ENCODE data around the gene BUD31.
"Not testable (repeated sequence)": the region's sequence is repeated elsewhere in the genome, so short reads cannot be mapped to it uniquely, and the experiment has no call there.

Gene BUD31

DNA sequence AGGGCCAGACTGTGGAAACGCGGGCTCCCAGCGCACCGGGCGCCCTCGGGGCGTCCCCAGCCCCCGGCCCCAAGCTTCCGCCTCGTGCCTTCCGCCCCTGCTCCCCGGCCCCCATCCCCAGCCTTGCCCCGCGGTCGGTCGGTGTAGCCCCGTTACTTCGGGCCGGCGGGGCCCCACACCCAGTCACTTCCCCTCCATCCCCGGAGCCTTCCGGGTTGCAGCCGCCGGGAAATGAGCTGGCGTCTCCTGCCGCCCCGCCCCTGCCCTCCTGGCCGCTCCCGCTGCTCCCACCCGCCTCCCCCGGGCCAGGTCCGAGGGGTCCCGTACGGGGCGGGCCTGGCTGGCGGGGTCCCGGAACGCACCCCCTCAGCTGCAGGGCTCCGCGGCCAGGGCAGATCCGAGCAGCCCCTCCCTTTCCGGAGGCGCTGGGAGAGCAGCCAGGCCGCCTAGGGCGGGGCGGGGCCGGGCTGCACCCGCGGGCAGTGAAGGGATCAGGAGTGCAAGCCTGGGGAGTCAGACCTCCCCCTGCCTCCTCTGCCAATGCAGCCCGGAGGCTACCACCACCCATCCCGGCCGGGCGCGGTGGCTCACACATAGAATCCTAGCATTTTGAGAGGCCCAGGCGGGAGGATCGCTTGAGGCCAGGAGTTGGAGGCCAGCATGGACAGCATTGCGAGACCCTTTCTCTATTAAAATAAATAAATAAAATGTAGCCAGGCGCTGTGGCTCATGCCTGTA is 33.5 kb upstream of the BUD31 start:
- Mint-ChIP-seq H3K27ac (no peak overlapping the region), H3K36me3 (peaks cover 5% of the 10 kb centered on the region), H3K27me3 (no peaks in the 10 kb centered on the region), H3K9me3 (no peaks in the 10 kb centered on the region), H3K4me1 (peaks cover 41% of the 10 kb centered on the region), H3K4me3 (peak overlapping the region; percentile 76)

DNA sequence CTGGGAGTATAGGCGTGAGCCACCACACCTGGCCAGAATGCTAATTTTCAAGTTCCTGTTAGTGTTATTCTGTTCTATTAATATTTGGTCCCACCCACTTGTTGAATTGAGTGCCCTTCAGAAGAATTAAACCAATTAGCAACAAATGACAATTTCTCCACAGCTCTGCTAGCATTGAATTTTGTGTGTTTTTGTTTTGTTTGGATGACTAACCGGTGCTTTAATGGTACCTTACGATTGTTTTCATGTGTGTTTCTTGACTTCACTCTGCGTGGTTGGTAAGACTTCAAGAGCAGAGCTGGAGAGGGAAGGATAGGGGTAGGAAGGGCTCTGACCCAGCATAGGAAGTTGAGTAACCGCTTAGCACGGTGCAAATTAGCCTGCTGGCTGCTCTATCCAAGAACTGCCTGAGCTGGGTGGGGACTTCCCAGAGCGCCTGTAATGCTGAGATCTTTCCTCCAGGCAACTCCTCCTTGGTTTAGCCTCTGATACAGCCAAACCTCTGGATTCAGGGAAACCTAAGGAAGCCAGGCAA is 29.7 kb upstream of the BUD31 start:
- Mint-ChIP-seq H3K27me3 (no peaks in the 10 kb centered on the region), H3K4me3 (peak overlapping the region; percentile 77), H3K36me3 (peaks cover 7% of the 10 kb centered on the region), H3K4me1 (peaks cover 56% of the 10 kb centered on the region), H3K27ac (peak overlapping the region; percentile 92), H3K9me3 (no peaks in the 10 kb centered on the region)

DNA sequence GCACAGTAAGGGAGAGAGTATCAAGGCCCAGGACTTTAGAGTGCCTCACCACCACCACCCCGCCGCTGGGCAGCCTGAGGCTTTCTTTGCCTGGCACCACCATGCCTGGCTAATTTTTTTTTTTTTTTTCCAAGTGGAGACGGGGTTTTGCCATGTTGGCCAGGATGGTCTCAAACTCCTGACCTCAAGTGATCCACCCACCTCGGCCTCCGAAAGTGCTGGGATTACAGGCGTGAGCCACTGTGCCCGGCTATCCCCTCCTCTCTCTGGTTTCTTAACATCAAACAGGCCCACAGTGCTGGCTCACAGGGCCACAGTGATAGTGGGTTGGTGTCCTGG is 29.1 kb upstream of the BUD31 start:
- Mint-ChIP-seq H3K4me3 (peak overlapping the region; percentile 77), H3K27ac (peak overlapping the region; percentile 92), H3K4me1 (peaks cover 62% of the 10 kb centered on the region)
- not testable (repeated sequence) for H3K9me3 Mint-ChIP-seq, H3K36me3 Mint-ChIP-seq, H3K27me3 Mint-ChIP-seq

DNA sequence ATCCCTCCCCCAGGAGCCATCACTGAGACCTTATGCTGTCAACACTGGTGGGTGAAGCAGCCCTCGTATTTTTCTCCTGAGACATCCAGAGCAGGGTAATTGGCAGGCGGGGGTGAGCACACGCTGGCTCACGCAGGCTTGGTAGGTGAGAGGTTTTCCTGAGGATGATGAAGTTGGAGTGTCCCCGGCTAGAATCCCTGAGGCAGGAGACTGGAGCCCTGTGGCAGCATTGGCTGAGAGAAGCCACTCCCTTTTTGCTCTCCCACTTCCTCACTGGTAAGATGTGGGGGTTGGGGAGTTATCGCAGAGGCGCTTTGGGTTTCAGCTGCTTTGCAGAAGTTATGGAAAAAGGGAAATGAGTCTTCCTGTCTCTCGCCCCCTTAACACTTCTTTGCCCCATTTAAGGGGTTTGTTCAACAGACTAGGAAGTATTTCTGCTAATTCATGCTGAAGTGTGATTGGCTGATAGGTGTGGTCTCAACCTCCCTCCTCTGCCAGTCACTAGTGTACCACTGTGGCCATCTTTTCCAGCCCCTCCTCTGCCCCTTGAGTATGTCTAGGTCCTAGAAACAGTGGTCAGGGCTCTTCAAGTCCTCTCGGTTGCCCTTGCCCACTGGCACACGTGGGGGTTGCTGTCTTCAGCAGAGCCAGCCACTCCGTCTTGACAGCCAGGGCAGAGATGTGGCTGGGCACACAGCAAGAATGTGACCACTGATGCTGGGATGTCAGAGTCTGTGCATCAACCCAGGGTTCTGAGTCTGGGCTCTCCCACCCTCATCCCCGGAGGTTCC is 28.5 kb upstream of the BUD31 start:
- Mint-ChIP-seq H3K27ac (peak overlapping the region; percentile 92), H3K4me1 (peaks cover 62% of the 10 kb centered on the region), H3K4me3 (peak overlapping the region; percentile 77), H3K36me3 (peaks cover 7% of the 10 kb centered on the region), H3K9me3 (no peaks in the 10 kb centered on the region), H3K27me3 (no peaks in the 10 kb centered on the region)

DNA sequence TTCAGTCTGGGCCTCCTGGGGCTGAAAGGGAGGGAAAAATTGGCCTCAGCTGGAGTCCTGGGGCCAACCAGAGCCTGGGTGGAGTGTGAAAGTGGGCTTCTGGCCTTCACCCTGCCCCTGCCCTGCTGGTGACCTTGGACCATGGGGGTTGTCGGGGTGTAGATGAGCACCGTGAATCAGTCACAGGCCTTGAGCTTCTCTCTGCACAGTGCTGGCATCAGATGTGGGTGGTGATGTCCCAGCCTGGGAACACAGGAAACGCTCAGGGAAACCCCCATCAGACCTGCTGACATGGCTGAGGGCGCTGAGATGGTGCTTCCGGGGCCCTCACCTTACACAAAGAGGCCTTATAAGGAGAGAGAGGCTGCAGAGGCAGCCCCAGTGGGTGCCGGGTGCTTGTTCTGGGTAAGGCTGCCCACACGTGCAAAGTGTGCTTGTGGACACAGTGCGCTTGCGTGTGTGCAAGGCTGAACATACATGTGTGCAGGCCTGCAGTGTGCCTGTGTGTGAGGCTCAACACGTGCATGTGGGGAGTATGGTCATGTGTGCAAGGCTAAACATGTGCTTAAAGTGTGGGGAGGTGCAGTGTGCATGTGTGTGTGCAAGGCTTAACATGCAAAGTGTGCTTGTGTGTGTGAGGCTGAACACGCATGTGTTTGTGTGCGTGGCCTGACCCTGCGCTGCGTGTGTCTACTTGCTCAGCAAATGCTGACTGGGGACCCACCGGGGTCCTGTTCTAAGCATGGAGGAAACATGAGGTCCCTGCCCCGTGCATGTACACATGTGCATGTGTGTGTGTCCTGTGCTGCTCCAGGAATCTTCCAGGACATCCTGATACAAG is 27.7 kb upstream of the BUD31 start:
- H3K36me3 Mint-ChIP-seq = peaks cover 7% of the 10 kb centered on the region
- H3K4me3 Mint-ChIP-seq = peak overlapping the region; percentile 77
- H3K27ac Mint-ChIP-seq = peak overlapping the region; percentile 92
- H3K9me3 Mint-ChIP-seq = no peaks in the 10 kb centered on the region
- H3K4me1 Mint-ChIP-seq = peaks cover 61% of the 10 kb centered on the region
- no peaks in the 10 kb centered on the region for H3K27me3 Mint-ChIP-seq

DNA sequence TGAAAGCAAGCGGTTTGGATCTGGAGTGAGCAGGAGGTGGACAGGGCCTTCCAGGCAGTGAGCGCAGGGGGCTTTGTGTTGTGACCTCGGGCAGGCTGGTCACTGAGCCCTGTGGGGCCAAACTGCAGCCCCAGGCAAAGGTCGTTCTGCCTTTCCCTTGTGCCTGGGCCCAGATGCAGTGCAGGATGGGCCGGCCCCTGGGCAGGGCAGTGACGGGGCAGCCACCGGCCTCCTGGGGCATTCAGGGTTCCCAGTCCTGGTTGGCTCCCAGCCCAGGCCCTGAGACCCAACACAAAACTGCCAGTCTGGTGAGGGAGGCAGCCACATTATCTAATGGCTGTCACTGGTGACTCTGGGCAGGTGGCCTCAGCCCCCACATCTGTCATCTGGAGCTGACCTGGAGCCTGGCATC is 27.1 kb upstream of the BUD31 start:
- H3K36me3 Mint-ChIP-seq = peaks cover 7% of the 10 kb centered on the region
- H3K4me3 Mint-ChIP-seq = peak overlapping the region; percentile 77
- H3K27me3 Mint-ChIP-seq = no peaks in the 10 kb centered on the region
- peak overlapping the region; percentile 92 for H3K27ac Mint-ChIP-seq
- no peaks in the 10 kb centered on the region for H3K9me3 Mint-ChIP-seq
- H3K4me1 Mint-ChIP-seq = peaks cover 55% of the 10 kb centered on the region

DNA sequence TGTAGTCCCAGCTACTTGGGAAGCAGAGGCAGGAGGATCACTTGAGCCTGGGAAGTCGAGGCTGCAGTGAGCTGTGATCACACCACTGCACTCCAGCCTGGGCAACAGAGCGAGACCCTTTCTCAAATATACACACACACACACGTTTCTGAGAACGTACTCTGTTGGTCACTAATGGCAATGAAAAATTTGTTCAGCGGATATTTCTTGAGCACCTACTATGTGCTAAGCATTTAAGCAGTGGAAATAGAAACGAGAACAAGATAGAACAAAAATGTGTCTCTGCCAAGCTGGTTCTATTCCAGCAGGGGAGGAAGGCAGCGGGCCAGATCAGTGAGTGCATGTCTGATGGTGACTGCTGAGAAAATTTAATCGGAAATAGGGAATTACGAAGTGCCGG is 25.6 kb upstream of the BUD31 start:
- Mint-ChIP-seq H3K4me1 (peaks cover 43% of the 10 kb centered on the region), H3K9me3 (no peaks in the 10 kb centered on the region), H3K4me3 (no peak overlapping the region), H3K36me3 (peaks cover 4% of the 10 kb centered on the region), H3K27me3 (no peaks in the 10 kb centered on the region), H3K27ac (peak overlapping the region; percentile 92)

DNA sequence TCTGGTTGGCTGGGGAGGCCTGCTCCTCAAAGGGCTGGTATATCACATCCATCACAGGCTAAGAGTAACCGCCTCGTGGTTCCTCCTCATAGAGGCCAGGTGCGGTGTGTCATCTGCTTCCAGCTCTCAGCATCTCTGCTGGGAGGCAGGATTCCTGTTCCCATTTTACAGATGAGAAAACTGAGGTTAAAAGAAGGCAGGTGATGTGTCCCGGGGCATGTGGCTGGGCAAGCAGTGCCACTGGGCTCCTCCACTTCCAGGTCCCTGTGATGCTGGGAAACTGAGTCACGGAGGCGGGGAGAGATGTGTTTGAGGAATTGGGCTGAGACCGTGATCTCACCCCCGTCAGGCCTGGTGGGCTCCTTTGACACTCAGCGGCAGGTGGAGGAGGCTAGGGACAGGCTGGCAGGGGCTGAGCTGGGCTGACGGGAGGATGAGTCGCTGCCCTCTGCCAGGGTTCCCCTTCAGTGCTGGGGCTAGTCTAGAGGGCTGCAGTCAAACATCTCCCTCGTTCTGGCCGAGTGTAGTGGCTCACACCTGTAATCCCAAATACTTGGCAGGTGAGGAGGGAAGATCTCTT is 24.9 kb upstream of the BUD31 start:
- Mint-ChIP-seq H3K27ac (peak overlapping the region; percentile 92), H3K9me3 (no peaks in the 10 kb centered on the region), H3K4me1 (peaks cover 42% of the 10 kb centered on the region), H3K27me3 (no peaks in the 10 kb centered on the region), H3K36me3 (peaks cover 4% of the 10 kb centered on the region), H3K4me3 (no peak overlapping the region)

DNA sequence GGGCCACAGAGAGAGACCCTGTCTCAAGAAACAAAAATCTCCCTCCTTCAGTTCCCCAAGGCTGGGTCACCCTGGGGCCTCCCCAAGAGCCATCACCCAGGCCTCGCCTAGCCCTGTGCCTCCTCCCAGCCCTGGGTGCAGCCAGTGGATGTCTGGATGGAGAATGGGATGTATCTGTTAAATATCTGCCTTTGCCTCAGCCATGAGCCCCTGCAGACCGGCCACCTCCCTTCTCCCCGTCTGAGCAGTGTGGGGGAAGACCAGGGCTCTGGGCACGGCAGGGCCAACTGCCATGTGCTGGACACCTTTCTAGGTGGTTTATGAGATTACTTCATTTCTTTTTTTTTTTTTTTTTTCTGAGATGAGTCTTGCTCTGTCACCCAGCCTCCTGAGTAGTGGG is 24.2 kb upstream of the BUD31 start:
- Mint-ChIP-seq H3K4me1 (peaks cover 36% of the 10 kb centered on the region), H3K36me3 (peaks cover 1% of the 10 kb centered on the region), H3K9me3 (no peaks in the 10 kb centered on the region), H3K27me3 (no peaks in the 10 kb centered on the region), H3K4me3 (no peak overlapping the region), H3K27ac (peak overlapping the region; percentile 70)

DNA sequence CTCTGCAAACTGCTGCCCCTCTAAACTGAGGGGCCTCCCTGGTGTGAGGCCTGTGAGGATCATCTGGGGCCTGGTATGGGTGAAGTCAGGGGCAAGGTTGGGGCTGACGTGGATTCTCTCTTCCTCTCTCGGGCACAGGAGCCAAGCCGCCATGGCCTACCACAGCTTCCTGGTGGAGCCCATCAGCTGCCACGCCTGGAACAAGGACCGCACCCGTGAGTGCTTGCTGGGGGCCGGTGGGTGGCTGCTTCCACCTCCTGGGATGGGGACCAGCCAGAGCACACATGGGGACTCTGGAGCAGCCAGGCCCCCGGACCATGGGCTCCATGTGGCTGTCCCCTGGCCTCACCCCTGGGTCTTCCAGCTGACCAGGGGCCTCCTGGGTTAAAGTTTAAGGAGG is 23.2 kb upstream of the BUD31 start:
- Mint-ChIP-seq H3K36me3 (peaks cover 1% of the 10 kb centered on the region), H3K27me3 (no peaks in the 10 kb centered on the region), H3K27ac (no peak overlapping the region), H3K9me3 (no peaks in the 10 kb centered on the region), H3K4me3 (no peak overlapping the region), H3K4me1 (peaks cover 26% of the 10 kb centered on the region)

DNA sequence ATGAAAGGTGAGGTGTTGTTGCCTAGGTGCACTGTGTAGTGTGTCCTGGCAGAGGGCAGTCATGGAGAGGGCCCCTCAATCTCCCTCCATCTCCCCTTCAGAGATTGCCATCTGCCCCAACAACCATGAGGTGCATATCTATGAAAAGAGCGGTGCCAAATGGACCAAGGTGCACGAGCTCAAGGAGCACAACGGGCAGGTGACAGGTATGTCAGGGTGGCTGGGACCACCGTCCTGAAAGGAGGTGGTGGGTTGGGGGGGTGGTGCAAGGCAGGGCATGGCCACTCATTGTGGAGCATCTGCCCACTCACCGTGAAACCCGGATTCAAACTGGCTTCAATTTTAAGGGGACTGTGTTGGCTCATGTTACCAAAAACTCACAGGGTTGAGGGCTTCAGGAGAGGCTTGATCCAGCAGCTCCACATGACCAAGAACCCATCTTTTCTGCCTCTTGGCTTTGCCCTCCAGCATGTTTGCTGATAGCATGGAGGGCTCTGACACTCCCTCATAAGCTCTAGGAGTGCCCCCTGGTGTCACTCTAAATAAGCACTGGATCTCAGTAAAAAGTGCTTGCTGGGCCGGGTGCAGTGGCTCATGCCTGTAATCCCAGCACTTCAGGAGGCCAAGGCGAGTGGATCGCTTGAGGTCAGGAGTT is 22.1 kb upstream of the BUD31 start:
- Mint-ChIP-seq H3K4me1 (peaks cover 17% of the 10 kb centered on the region), H3K27me3 (no peaks in the 10 kb centered on the region), H3K36me3 (peaks cover 1% of the 10 kb centered on the region), H3K9me3 (no peaks in the 10 kb centered on the region), H3K27ac (peak overlapping the region; percentile 4), H3K4me3 (no peak overlapping the region)

DNA sequence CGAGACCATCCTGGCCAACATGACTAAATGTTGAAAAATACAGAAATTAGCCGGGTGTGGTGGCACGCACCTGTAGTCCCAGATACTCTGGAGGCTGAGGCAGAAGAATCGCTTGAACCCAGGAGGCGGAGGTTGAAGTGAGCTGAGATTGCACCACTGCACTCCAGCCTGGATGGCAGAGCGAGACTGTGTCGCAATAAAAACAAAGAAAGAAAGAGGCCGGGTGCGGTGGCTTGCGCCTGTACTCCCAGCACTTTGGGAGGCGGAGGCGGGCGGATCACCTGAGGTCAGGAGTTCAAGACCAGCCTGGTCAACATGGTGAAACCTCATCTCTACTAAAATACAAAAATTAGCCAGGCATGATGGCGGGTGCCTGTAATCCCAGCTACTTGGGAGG is 21.5 kb upstream of the BUD31 start:
- not testable (repeated sequence) for H3K4me3 Mint-ChIP-seq, H3K27me3 Mint-ChIP-seq, H3K27ac Mint-ChIP-seq

DNA sequence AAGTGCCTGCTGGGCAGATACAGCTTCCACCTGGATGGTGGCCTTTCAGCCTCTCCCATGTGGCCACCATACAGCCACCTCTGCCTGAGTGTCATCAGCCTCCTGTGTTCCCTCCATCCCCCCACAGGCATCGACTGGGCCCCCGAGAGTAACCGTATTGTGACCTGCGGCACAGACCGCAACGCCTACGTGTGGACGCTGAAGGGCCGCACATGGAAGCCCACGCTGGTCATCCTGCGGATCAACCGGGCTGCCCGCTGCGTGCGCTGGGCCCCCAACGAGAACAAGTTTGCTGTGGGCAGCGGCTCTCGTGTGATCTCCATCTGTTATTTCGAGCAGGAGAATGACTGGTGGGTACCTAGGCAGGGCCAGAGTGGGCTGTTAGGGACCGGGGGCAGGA is 20.9 kb upstream of the BUD31 start:
- Mint-ChIP-seq H3K36me3 (peaks cover 1% of the 10 kb centered on the region), H3K27me3 (no peaks in the 10 kb centered on the region), H3K9me3 (no peaks in the 10 kb centered on the region), H3K4me3 (no peak overlapping the region), H3K27ac (no peak overlapping the region), H3K4me1 (peaks cover 21% of the 10 kb centered on the region)

More for the DNA sequence above, 21.5 kb upstream of the BUD31 start:
- H3K36me3 Mint-ChIP-seq, H3K9me3 Mint-ChIP-seq: not testable (repeated sequence)
- peaks cover 21% of the 10 kb centered on the region for H3K4me1 Mint-ChIP-seq

DNA sequence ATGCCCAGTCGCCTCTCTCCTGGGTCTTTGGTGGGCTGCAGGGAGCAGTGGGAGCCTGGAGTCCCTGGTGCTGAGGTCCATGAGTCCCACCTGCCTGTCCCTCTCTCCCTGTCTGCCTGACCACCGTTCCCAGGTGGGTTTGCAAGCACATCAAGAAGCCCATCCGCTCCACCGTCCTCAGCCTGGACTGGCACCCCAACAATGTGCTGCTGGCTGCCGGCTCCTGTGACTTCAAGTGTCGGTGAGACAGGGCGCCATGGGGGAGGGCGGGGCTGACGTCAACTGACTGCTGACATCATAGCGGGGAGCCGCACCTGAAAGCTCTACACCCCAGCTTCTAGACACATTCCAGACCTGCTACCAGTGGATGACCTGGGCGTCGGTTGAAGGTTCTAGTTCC is 19.0 kb upstream of the BUD31 start:
- Mint-ChIP-seq H3K9me3 (no peaks in the 10 kb centered on the region), H3K4me3 (no peak overlapping the region), H3K36me3 (no peaks in the 10 kb centered on the region), H3K4me1 (peaks cover 19% of the 10 kb centered on the region), H3K27ac (no peak overlapping the region), H3K27me3 (no peaks in the 10 kb centered on the region)

Measured in activated naive CD4-positive, alpha-beta T cell treated with anti-CD3 and anti-CD28 coated beads, Interleukin-2, amount 50 U/mL, for 24 hours (primary cell).